SK-N-SH treated with all-trans-retinoic acid at 6 μM for 48 hours (cell line): ENCODE results near the gene SNN.

Experiments
- ATAC-seq: fragments of 200-7000 bp; cut with Tn5 transposase; 3 replicates; pipeline ENCODE4 v1.9.1; 2020; ENCODE audit warnings: mild to moderate bottlenecking, moderate library complexity
- ARNTL ChIP-seq: fragments of 450-650 bp; formaldehyde crosslinking; IDR thresholded peaks from 2 replicates; pipeline ENCODE4 v1.5.0; 2020; ENCODE audit warnings: low read depth, mild to moderate bottlenecking, moderate library complexity, borderline replicate concordance
- CSDC2 ChIP-seq: fragments of 250-450 bp; sonication (Bioruptor Pico); IDR thresholded peaks from 2 replicates; pipeline ENCODE4 v1.5.0; 2020; ENCODE audit warnings: mild to moderate bottlenecking, moderate library complexity
- ESRRG ChIP-seq: fragments of 250-450 bp; sonication (Bioruptor Pico); IDR thresholded peaks from 2 replicates; pipeline ENCODE4 v1.6.1; 2021; ENCODE audit warnings: mild to moderate bottlenecking
- GLIS3 ChIP-seq: fragments of 250-450 bp; sonication (Bioruptor Pico); IDR thresholded peaks from 2 replicates; pipeline ENCODE4 v1.5.0; 2020; ENCODE audit warnings: mild to moderate bottlenecking, moderate library complexity
- ISL1 ChIP-seq: fragments of 250-450 bp; sonication (Bioruptor Pico); IDR thresholded peaks from 2 replicates; pipeline ENCODE4 v2.1.2; 2022; ENCODE audit warnings: mild to moderate bottlenecking, moderate library complexity
- OSR1 ChIP-seq: fragments of 250-450 bp; sonication (Bioruptor Pico); IDR thresholded peaks from 2 replicates; pipeline ENCODE4 v1.8.0; 2022; ENCODE audit warnings: moderate library complexity, mild to moderate bottlenecking, inconsistent platforms
- POU6F1 ChIP-seq: fragments of 250-450 bp; sonication (Bioruptor Pico); IDR thresholded peaks from 2 replicates; pipeline ENCODE4 v1.8.0; 2021; ENCODE audit warnings: low read depth, mild to moderate bottlenecking, moderate library complexity, borderline replicate concordance
- PPARA ChIP-seq: fragments of 250-450 bp; sonication (Bioruptor Pico); IDR thresholded peaks from 2 replicates; pipeline ENCODE4 v1.5.0; 2020; ENCODE audit warnings: mild to moderate bottlenecking, borderline replicate concordance
- RARB ChIP-seq: fragments of 250-450 bp; sonication (Bioruptor Pico); IDR thresholded peaks from 2 replicates; pipeline ENCODE4 v1.8.0; 2021; ENCODE audit warnings: mild to moderate bottlenecking, moderate library complexity
- SNAI2 ChIP-seq: fragments of 250-450 bp; sonication (Bioruptor Pico); IDR thresholded peaks from 2 replicates; pipeline ENCODE4 v1.5.0; 2020; ENCODE audit warnings: mild to moderate bottlenecking, moderate library complexity
- TCF4 ChIP-seq: fragments of 250-450 bp; sonication (Bioruptor Pico); IDR thresholded peaks from 2 replicates; pipeline ENCODE4 v1.8.0; 2021; ENCODE audit warnings: mild to moderate bottlenecking, moderate library complexity, borderline replicate concordance
- TOX ChIP-seq: fragments of 250-450 bp; sonication (Bioruptor Pico); IDR thresholded peaks from 2 replicates; pipeline ENCODE4 v1.8.0; 2021; ENCODE audit warnings: mild to moderate bottlenecking, moderate library complexity, borderline replicate concordance
- ZC3H10 ChIP-seq: fragments of 250-450 bp; sonication (Bioruptor Pico); IDR thresholded peaks from 2 replicates; pipeline ENCODE4 v1.5.1; 2021; ENCODE audit warnings: mild to moderate bottlenecking, moderate library complexity
- ZFP3 ChIP-seq: fragments of 250-450 bp; sonication (Bioruptor Pico); IDR thresholded peaks from 2 replicates; pipeline ENCODE4 v1.5.0; 2020; ENCODE audit warnings: mild to moderate bottlenecking, moderate library complexity
- ZFP30 ChIP-seq: fragments of 450-650 bp; formaldehyde crosslinking; IDR thresholded peaks from 2 replicates; pipeline ENCODE4 v1.5.0; 2022; ENCODE audit warnings: mild to moderate bottlenecking, moderate library complexity
- ZNF565 ChIP-seq: fragments of 450-650 bp; formaldehyde crosslinking; conservative IDR thresholded peaks from 2 replicates; pipeline ENCODE4 v1.5.0; 2020; ENCODE audit warnings: low read depth, mild to moderate bottlenecking, moderate library complexity
- ZNF70 ChIP-seq: fragments of 450-650 bp; formaldehyde crosslinking; IDR thresholded peaks from 2 replicates; pipeline ENCODE4 v1.5.0; 2020; ENCODE audit warnings: mild to moderate bottlenecking, moderate library complexity
- ZNF8 ChIP-seq: fragments of 450-650 bp; formaldehyde crosslinking; IDR thresholded peaks from 2 replicates; pipeline ENCODE4 v1.5.0; 2020; ENCODE audit warnings: mild to moderate bottlenecking, moderate library complexity
- TF ChIP-seq, protein P1 (sequence below): fragments of 250-450 bp; sonication (Bioruptor Pico); IDR thresholded peaks from 2 replicates; pipeline ENCODE4 v1.5.0; 2020; ENCODE audit warnings: mild to moderate bottlenecking, moderate library complexity
- TF ChIP-seq, protein P2 (sequence below): fragments of 250-450 bp; sonication (Bioruptor Pico); IDR thresholded peaks from 2 replicates; pipeline ENCODE4 v1.8.0; 2020; ENCODE audit warnings: mild to moderate bottlenecking, moderate library complexity, borderline replicate concordance
- TF ChIP-seq, protein P3 (sequence below): fragments of 250-450 bp; sonication (Bioruptor Pico); IDR thresholded peaks from 2 replicates; pipeline ENCODE4 v1.5.1; 2021; ENCODE audit warnings: mild to moderate bottlenecking, moderate library complexity
- TF ChIP-seq, protein P4 (sequence below): fragments of 250-450 bp; sonication (Bioruptor Pico); IDR thresholded peaks from 2 replicates; pipeline ENCODE4 v1.5.1; 2020; ENCODE audit warnings: low read depth, mild to moderate bottlenecking, moderate library complexity

The SNN gene

GRCh38 chr16:11627822-11628457, 40.3 kb upstream of the SNN start:
- ATAC-seq = no peak
- TF ChIP-seq TOX (no peak), ARNTL (CRISPR knock-in tag) (no peak), ISL1 (CRISPR knock-in tag) (no peak), RARB (no peak), TCF4 (CRISPR knock-in tag) (no peak), CSDC2 (no peak), SNAI2 (CRISPR knock-in tag) (no peak), ZNF565 (CRISPR knock-in tag) (no peak), ESRRG (no peak), PPARA (CRISPR knock-in tag) (no peak), ZFP3 (CRISPR knock-in tag) (no peak), ZNF70 (CRISPR knock-in tag) (no peak), OSR1 (CRISPR knock-in tag) (no peak), POU6F1 (CRISPR knock-in tag) (no peak)
- TF ChIP-seq, protein P1, sequence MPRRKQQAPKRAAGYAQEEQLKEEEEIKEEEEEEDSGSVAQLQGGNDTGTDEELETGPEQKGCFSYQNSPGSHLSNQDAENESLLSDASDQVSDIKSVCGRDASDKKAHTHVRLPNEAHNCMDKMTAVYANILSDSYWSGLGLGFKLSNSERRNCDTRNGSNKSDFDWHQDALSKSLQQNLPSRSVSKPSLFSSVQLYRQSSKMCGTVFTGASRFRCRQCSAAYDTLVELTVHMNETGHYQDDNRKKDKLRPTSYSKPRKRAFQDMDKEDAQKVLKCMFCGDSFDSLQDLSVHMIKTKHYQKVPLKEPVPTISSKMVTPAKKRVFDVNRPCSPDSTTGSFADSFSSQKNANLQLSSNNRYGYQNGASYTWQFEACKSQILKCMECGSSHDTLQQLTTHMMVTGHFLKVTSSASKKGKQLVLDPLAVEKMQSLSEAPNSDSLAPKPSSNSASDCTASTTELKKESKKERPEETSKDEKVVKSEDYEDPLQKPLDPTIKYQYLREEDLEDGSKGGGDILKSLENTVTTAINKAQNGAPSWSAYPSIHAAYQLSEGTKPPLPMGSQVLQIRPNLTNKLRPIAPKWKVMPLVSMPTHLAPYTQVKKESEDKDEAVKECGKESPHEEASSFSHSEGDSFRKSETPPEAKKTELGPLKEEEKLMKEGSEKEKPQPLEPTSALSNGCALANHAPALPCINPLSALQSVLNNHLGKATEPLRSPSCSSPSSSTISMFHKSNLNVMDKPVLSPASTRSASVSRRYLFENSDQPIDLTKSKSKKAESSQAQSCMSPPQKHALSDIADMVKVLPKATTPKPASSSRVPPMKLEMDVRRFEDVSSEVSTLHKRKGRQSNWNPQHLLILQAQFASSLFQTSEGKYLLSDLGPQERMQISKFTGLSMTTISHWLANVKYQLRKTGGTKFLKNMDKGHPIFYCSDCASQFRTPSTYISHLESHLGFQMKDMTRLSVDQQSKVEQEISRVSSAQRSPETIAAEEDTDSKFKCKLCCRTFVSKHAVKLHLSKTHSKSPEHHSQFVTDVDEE = no peak
- TF ChIP-seq, protein P2, sequence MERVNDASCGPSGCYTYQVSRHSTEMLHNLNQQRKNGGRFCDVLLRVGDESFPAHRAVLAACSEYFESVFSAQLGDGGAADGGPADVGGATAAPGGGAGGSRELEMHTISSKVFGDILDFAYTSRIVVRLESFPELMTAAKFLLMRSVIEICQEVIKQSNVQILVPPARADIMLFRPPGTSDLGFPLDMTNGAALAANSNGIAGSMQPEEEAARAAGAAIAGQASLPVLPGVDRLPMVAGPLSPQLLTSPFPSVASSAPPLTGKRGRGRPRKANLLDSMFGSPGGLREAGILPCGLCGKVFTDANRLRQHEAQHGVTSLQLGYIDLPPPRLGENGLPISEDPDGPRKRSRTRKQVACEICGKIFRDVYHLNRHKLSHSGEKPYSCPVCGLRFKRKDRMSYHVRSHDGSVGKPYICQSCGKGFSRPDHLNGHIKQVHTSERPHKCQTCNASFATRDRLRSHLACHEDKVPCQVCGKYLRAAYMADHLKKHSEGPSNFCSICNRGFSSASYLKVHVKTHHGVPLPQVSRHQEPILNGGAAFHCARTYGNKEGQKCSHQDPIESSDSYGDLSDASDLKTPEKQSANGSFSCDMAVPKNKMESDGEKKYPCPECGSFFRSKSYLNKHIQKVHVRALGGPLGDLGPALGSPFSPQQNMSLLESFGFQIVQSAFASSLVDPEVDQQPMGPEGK (CRISPR knock-in tag) = no peak
- TF ChIP-seq, protein P3, sequence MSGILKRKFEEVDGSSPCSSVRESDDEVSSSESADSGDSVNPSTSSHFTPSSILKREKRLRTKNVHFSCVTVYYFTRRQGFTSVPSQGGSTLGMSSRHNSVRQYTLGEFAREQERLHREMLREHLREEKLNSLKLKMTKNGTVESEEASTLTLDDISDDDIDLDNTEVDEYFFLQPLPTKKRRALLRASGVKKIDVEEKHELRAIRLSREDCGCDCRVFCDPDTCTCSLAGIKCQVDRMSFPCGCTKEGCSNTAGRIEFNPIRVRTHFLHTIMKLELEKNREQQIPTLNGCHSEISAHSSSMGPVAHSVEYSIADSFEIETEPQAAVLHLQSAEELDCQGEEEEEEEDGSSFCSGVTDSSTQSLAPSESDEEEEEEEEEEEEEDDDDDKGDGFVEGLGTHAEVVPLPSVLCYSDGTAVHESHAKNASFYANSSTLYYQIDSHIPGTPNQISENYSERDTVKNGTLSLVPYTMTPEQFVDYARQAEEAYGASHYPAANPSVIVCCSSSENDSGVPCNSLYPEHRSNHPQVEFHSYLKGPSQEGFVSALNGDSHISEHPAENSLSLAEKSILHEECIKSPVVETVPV (CRISPR knock-in tag) = no peak
- TF ChIP-seq, protein P4, sequence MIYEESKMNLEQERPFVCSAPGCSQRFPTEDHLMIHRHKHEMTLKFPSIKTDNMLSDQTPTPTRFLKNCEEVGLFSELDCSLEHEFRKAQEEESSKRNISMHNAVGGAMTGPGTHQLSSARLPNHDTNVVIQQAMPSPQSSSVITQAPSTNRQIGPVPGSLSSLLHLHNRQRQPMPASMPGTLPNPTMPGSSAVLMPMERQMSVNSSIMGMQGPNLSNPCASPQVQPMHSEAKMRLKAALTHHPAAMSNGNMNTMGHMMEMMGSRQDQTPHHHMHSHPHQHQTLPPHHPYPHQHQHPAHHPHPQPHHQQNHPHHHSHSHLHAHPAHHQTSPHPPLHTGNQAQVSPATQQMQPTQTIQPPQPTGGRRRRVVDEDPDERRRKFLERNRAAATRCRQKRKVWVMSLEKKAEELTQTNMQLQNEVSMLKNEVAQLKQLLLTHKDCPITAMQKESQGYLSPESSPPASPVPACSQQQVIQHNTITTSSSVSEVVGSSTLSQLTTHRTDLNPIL (CRISPR knock-in tag) = no peak
- TF ChIP-seq, all 23 proteins: peak for 0

- ATAC-seq = no peak
- TF ChIP-seq SNAI2 (CRISPR knock-in tag) (no peak), ISL1 (CRISPR knock-in tag) (no peak), ZNF8 (CRISPR knock-in tag) (no peak), TCF4 (CRISPR knock-in tag) (no peak), ZNF565 (CRISPR knock-in tag) (no peak), ZFP30 (CRISPR knock-in tag) (no peak), GLIS3 (no peak), ZC3H10 (CRISPR knock-in tag) (no peak), OSR1 (CRISPR knock-in tag) (no peak), POU6F1 (CRISPR knock-in tag) (no peak)
- TF ChIP-seq, protein P2 (CRISPR knock-in tag) = no peak
- TF ChIP-seq, protein P4 (CRISPR knock-in tag) = no peak
Observed at GRCh38 chr16:11629071-11630030, 38.9 kb upstream of the SNN start.
